ENCODE data around the gene FAM98B. TPM values are rescaled to one million over a fixed set of nuclear protein-coding genes. Genes with fewer than 3 reads are reported as not detected.

Gene FAM98B
- total and polyA plus RNA-seq, 9 of the 15 experiments (the other 6 are each of a cell fraction or from before 2014, with no cell fraction given) = 3.1 to 42.0 (median 9.4) TPM

- Histone ChIP-seq H3K9me1 (ENCODE audit: control insufficient read depth, insufficient read depth, low read length) (no peaks in the 10 kb centered on the region), H3K4me2 (ENCODE audit: insufficient read depth, low read length) (no peak overlapping the region), H3K27ac (ENCODE audit: extremely low read depth, low read depth, low read length) (no peak overlapping the region), H3K79me2 (ENCODE audit: control insufficient read depth, insufficient read depth, low read length) (no peaks in the 10 kb centered on the region), H3K4me1 (replicated peaks in 1 of 2; ENCODE audit: control insufficient read depth in 2 of 2, insufficient read depth in 2 of 2, low read length in 2 of 2) (no peaks in the 10 kb centered on the region), H3K4me3 (no peak overlapping the region), H3K9me3 (replicated peaks; ENCODE audit: control insufficient read depth, insufficient read depth, low read depth, low read length) (no peaks in the 10 kb centered on the region), H3K36me3 (ENCODE audit: control insufficient read depth, insufficient read depth, low read length) (peaks cover 53% of the 10 kb centered on the region; the same call in 2 of the 3 replicates), H4K20me1 (replicated peaks; ENCODE audit: control insufficient read depth, insufficient read depth, low read length) (no peaks in the 10 kb centered on the region), H2AFZ (ENCODE audit: low read depth, low read length) (no peak overlapping the region), H3K9ac (ENCODE audit: insufficient read depth in 1 of 2, low read depth in 2 of 2, low read length in 2 of 2) (no peak overlapping the region), H3K27me3 (ENCODE audit: control insufficient read depth in 2 of 2, insufficient read depth in 2 of 2, low read length in 2 of 2) (no peaks in the 10 kb centered on the region)
- FAIRE-seq (no peak), ATAC-seq (no peak), DNase-seq (ENCODE audit: extremely low read depth in 1 of 4, low spot score in 3 of 4) (no peak)
- CTCF ChIA-PET (ENCODE audit: low intra/inter-chr PET ratio) = no interaction called here
- intact Hi-C loops (cut with micrococcal nuclease) = no loop called here
- BruUV-seq (replicated peaks) = no TSS peak
- in situ Hi-C loops (cut with MboI) = no loop called here
- TF ChIP-seq E2F4 (CRISPR knock-in tag; IDR thresholded peaks at IDR 0.05; ENCODE audit: low read depth) (no peak), GTF2B (IDR thresholded peaks at IDR 0.05; ENCODE audit: extremely low read depth, insufficient read length) (no peak), MLLT1 (IDR thresholded peaks at IDR 0.05) (no peak), ZBTB12 (CRISPR knock-in tag; IDR thresholded peaks at IDR 0.05) (no peak), SNRNP70 (optimal IDR thresholded peaks at IDR 0.05; ENCODE audit: low read depth, low read length) (no peak), ASH1L (IDR thresholded peaks at IDR 0.05; ENCODE audit: borderline replicate concordance, low read depth, partially characterized antibody) (no peak), ZKSCAN1 (IDR thresholded peaks at IDR 0.05; ENCODE audit: low read depth, low read length) (no peak), IRF1 (CRISPR knock-in tag; IDR thresholded peaks at IDR 0.05; ENCODE audit: borderline replicate concordance) (no peak), MEIS2 (IDR thresholded peaks at IDR 0.05; ENCODE audit: partially characterized antibody) (no peak), RREB1 (CRISPR knock-in tag; IDR thresholded peaks at IDR 0.05) (no peak)
- POLR2A ChIA-PET = no interaction called here
Observed at GRCh38 chr15:38482572-38482971, 28.6 kb downstream of the FAM98B start.
